Activated B cell treated with CpG ODN at 0.5 μM for 24 hours (primary cell): ENCODE results near the gene MDM2. TPM values are rescaled to one million over a fixed set of nuclear protein-coding genes. Genes with fewer than 3 reads are reported as not detected.

Source experiments
- ATAC-seq: fragments of 200-7000 bp; cut with Tn5 transposase; one replicate; pipeline ENCODE4 v1.10.0; 2021; ENCODE audit warnings: low read depth, mild to moderate bottlenecking, moderate library complexity
- CTCF ChIA-PET: fragments of 350-600 bp; sonication (Branson Sonifier 250); formaldehyde crosslinking; loops from one replicate; lab custom pipeline; 2021; ENCODE audit warnings: antibody characterized with exemption; lab: Charles Lee
- POLR2A ChIA-PET: fragments of 350-600 bp; sonication (Branson Sonifier 250); formaldehyde crosslinking; loops from one replicate; lab custom pipeline; 2021; ENCODE audit warnings: antibody characterized with exemption; lab: Charles Lee
- DNase-seq: peaks from one replicate; pipeline ENCODE4 v3.0.0; 2022
- H3K27ac Mint-ChIP-seq: one replicate; pipeline ENCODE4 v1.8.0; 2020; ENCODE audit warnings: mixed read lengths
- H3K27me3 Mint-ChIP-seq: one replicate; pipeline ENCODE4 v1.8.0; 2021; ENCODE audit warnings: mixed read lengths
- H3K36me3 Mint-ChIP-seq: one replicate; pipeline ENCODE4 v1.8.0; 2021; ENCODE audit warnings: low read depth, mixed read lengths
- H3K4me1 Mint-ChIP-seq: one replicate; pipeline ENCODE4 v1.8.0; 2021; ENCODE audit warnings: mixed read lengths
- H3K4me3 Mint-ChIP-seq: one replicate; pipeline ENCODE4 v1.8.0; 2020; ENCODE audit warnings: mild to moderate bottlenecking, mixed read lengths
- H3K9me3 Mint-ChIP-seq: one replicate; pipeline ENCODE4 v1.8.0; 2020; ENCODE audit warnings: mixed read lengths
- CTCF ChIP-seq: fragments of 200-600 bp; IDR thresholded peaks from one replicate; pipeline ENCODE4 v1.8.0; 2022; ENCODE audit warnings: antibody characterized with exemption, mild to moderate bottlenecking
- intact Hi-C: fragments of 100-400 bp; cut with micrococcal nuclease; formaldehyde crosslinking; loops from one replicate; pipeline ENCODE4 v1.15.1; 2024
- total RNA-seq: library from RNA; stranded (reverse); gene quantifications from 2 replicates; pipeline ENCODE4 v1.2.3, GENCODE V29; 2022

The MDM2 gene
- total RNA-seq, 1 donor from 2014 or later: 90.8 TPM

GRCh38 chr12:68775121-68775630, 32.8 kb upstream of the MDM2 start:
- TF ChIP-seq CTCF: no peak
- H3K9me3 Mint-ChIP-seq: no peaks in the 10 kb centered on the region
- intact Hi-C loops: no loop called here
- peaks cover 26% of the 10 kb centered on the region for H3K4me1 Mint-ChIP-seq
- ChIA-PET POLR2A (no interaction called here), CTCF (no interaction called here)
- ATAC-seq (no peak), DNase-seq (no peak)
- H3K27me3 Mint-ChIP-seq: no peaks in the 10 kb centered on the region
- H3K4me3 Mint-ChIP-seq: no peak overlapping the region
- H3K36me3 Mint-ChIP-seq: no peaks in the 10 kb centered on the region
- no peak overlapping the region for H3K27ac Mint-ChIP-seq

- peaks cover 19% of the 10 kb centered on the region for H3K4me1 Mint-ChIP-seq
- no peak for TF ChIP-seq CTCF
- no peak overlapping the region for H3K4me3 Mint-ChIP-seq
- POLR2A ChIA-PET: no interaction called here
- no peaks in the 10 kb centered on the region for H3K9me3 Mint-ChIP-seq
- DNase-seq: no peak
- CTCF ChIA-PET: no interaction called here
- no peaks in the 10 kb centered on the region for H3K36me3 Mint-ChIP-seq
- no peak for ATAC-seq
- no peaks in the 10 kb centered on the region for H3K27me3 Mint-ChIP-seq
- no peak overlapping the region for H3K27ac Mint-ChIP-seq
- intact Hi-C loops: no loop called here
Measured at GRCh38 chr12:68776976-68777610, 30.9 kb upstream of the MDM2 start.

- DNase-seq (no peak), ATAC-seq (no peak)
- no peak overlapping the region for H3K27ac Mint-ChIP-seq
- H3K9me3 Mint-ChIP-seq: no peaks in the 10 kb centered on the region
- H3K4me1 Mint-ChIP-seq: no peaks in the 10 kb centered on the region
- intact Hi-C loops: no loop called here
- POLR2A ChIA-PET: no interaction called here
- TF ChIP-seq CTCF: no peak
- H3K27me3 Mint-ChIP-seq: no peaks in the 10 kb centered on the region
- H3K4me3 Mint-ChIP-seq: no peak overlapping the region
- CTCF ChIA-PET: no interaction called here
- H3K36me3 Mint-ChIP-seq: no peaks in the 10 kb centered on the region
Measured at GRCh38 chr12:68779280-68779679, 28.7 kb upstream of the MDM2 start.

- TF ChIP-seq CTCF: no peak
- no peak for DNase-seq
- no peaks in the 10 kb centered on the region for H3K9me3 Mint-ChIP-seq
- intact Hi-C loops: no loop called here
- no peaks in the 10 kb centered on the region for H3K36me3 Mint-ChIP-seq
- ChIA-PET POLR2A (no interaction called here), CTCF (interaction anchor here (0.7 kb wide), 1 partner anchor 121 kb away, joined by 3 read pairs; no protein-coding TSS in a partner anchor)
- no peak for ATAC-seq
- no peak overlapping the region for H3K27ac Mint-ChIP-seq
- no peaks in the 10 kb centered on the region for H3K4me1 Mint-ChIP-seq
- H3K4me3 Mint-ChIP-seq: no peak overlapping the region
- H3K27me3 Mint-ChIP-seq: no peaks in the 10 kb centered on the region
Measured at GRCh38 chr12:68780731-68781130, 27.2 kb upstream of the MDM2 start.

- H3K4me3 Mint-ChIP-seq: no peak overlapping the region
- H3K27ac Mint-ChIP-seq: no peak overlapping the region
- ATAC-seq: no peak
- no peak for DNase-seq
- intact Hi-C loops: no loop called here
- H3K9me3 Mint-ChIP-seq: no peaks in the 10 kb centered on the region
- CTCF ChIA-PET: no interaction called here
- no peaks in the 10 kb centered on the region for H3K36me3 Mint-ChIP-seq
- no peaks in the 10 kb centered on the region for H3K4me1 Mint-ChIP-seq
- H3K27me3 Mint-ChIP-seq: no peaks in the 10 kb centered on the region
- no peak for TF ChIP-seq CTCF
- POLR2A ChIA-PET: no interaction called here
Measured at GRCh38 chr12:68781728-68782127, 26.2 kb upstream of the MDM2 start.
